Tongue (tissue), 2 donors: Measurements from ENCODE around the gene ZCRB1. TPM values are rescaled to one million over a fixed set of nuclear protein-coding genes. Genes with fewer than 3 reads are reported as not detected.
A peak's percentile ranks its signal among the peaks of the same experiment; 100 is the strongest.

Experiments
- DNase-seq: peaks from one replicate; pipeline ENCODE4 v3.0.0-alpha.2; 2015
- total RNA-seq: library from RNA; depleted of rRNA; stranded (reverse); fragments of >200 nt; gene quantifications from one replicate; pipeline ENCODE4 v1.2.3, GENCODE V29; 2014

ZCRB1 gene
- total RNA-seq, 1 donor from 2014 or later: 17.0 TPM

GRCh38 chr12:42327227-42327590 lies 1.3 kb upstream of the ZCRB1 start:
- DNase-seq: no peak

- peak; percentile 50 for DNase-seq
Measured at GRCh38 chr12:42326541-42327226, 790 bp upstream of the ZCRB1 start.

- DNase-seq: no peak
Measured at GRCh38 chr12:42325326-42325652, 605 bp downstream of the ZCRB1 start.

GRCh38 chr12:42323856-42324255 lies 2.0 kb downstream of the ZCRB1 start:
- DNase-seq: no peak

GRCh38 chr12:42322567-42322966 lies 3.3 kb downstream of the ZCRB1 start:
- DNase-seq: no peak

- DNase-seq: no peak
Measured at GRCh38 chr12:42320796-42321195, 5.1 kb downstream of the ZCRB1 start.

GRCh38 chr12:42315108-42315507 lies 10.8 kb downstream of the ZCRB1 start:
- no peak for DNase-seq

GRCh38 chr12:42309996-42310395 lies 15.9 kb downstream of the ZCRB1 start:
- no peak for DNase-seq

- no peak for DNase-seq
Measured at GRCh38 chr12:42308390-42308789, 17.5 kb downstream of the ZCRB1 start.

GRCh38 chr12:42306297-42306696 lies 19.6 kb downstream of the ZCRB1 start:
- DNase-seq: no peak

GRCh38 chr12:42299392-42300308 lies 26.2 kb downstream of the ZCRB1 start:
- no peak for DNase-seq

- DNase-seq: no peak
Measured at GRCh38 chr12:42298887-42299286, 27.0 kb downstream of the ZCRB1 start.

- DNase-seq: no peak
Measured at GRCh38 chr12:42296503-42297109, 29.3 kb downstream of the ZCRB1 start.

GRCh38 chr12:42291680-42292079 lies 34.2 kb downstream of the ZCRB1 start:
- no peak for DNase-seq

GRCh38 chr12:42288544-42288943 lies 37.4 kb downstream of the ZCRB1 start:
- DNase-seq: no peak

GRCh38 chr12:42286741-42287140 lies 39.2 kb downstream of the ZCRB1 start:
- no peak for DNase-seq

- no peak for DNase-seq
Measured at GRCh38 chr12:42285431-42285830, 40.5 kb downstream of the ZCRB1 start.

GRCh38 chr12:42284876-42285275 lies 41.0 kb downstream of the ZCRB1 start:
- peak; percentile 21 for DNase-seq

- no peak for DNase-seq
Measured at GRCh38 chr12:42284157-42284556, 41.7 kb downstream of the ZCRB1 start.

- DNase-seq: no peak
Measured at GRCh38 chr12:42283739-42284138, 42.2 kb downstream of the ZCRB1 start.

- DNase-seq: no peak
Measured at GRCh38 chr12:42282294-42282693, 43.6 kb downstream of the ZCRB1 start.

GRCh38 chr12:42281844-42282243 lies 44.0 kb downstream of the ZCRB1 start:
- DNase-seq: no peak

- no peak for DNase-seq
Measured at GRCh38 chr12:42281278-42281677, 44.6 kb downstream of the ZCRB1 start.
